GM18499 (cell line): ENCODE measurements around the gene PITPNB.

Source experiments
- ATAC-seq: cut with Tn5 transposase; IDR thresholded peaks from one replicate; pipeline ENCODE4 v1.9.1; 2021; ENCODE audit warnings: moderate number of reproducible peaks; ENCODE audit not compliant: insufficient read depth, unreplicated experiment

The PITPNB gene

DNA sequence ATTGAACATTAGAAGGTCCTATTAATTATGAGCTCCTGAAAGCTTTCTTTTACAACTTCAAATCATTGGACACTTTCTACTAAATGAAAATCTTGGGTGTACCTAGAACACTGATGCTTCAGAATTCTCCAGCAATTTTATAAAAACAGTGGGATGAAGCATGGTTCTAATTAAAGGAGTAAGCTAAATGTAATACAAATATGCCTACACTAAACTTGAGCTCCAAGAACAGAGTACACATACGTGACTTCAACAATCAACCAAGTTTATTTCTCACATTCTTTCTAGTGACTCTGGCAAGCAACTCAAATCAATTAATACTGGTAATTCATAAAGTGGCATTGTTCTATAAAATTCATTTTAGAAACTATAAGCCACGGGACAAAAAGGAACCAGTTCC lies 55.5 kb downstream of the PITPNB start:
- no peak for ATAC-seq

GRCh38 chr22:27863001-27863400 lies 56.1 kb downstream of the PITPNB start:
- no peak for ATAC-seq

GRCh38 chr22:27859336-27859735 lies 59.7 kb downstream of the PITPNB start:
- no peak for ATAC-seq

GRCh38 chr22:27858626-27859025 lies 60.4 kb downstream of the PITPNB start:
- no peak for ATAC-seq

- ATAC-seq = no peak
Observed at GRCh38 chr22:27857443-27857842, 61.6 kb downstream of the PITPNB start.

GRCh38 chr22:27856386-27856785 lies 62.7 kb downstream of the PITPNB start:
- ATAC-seq = no peak

DNA sequence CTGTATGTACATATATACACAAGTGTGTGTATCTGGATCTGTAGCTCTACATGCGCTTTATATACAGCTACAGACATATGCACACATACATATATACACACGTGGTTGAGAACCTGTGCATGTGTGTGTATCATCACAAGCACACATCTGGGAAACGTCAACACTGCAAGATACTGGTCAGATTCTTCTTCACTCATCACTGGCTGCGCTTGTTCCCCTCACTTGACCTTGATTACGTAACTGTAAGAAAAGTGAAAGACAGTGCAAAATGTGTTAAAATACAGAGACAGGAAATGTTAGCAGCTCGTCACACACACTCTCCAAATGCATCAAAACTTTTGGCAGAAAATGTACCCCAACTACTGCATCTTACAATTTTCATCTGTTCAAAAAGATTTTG lies 65.6 kb downstream of the PITPNB start:
- no peak for ATAC-seq

DNA sequence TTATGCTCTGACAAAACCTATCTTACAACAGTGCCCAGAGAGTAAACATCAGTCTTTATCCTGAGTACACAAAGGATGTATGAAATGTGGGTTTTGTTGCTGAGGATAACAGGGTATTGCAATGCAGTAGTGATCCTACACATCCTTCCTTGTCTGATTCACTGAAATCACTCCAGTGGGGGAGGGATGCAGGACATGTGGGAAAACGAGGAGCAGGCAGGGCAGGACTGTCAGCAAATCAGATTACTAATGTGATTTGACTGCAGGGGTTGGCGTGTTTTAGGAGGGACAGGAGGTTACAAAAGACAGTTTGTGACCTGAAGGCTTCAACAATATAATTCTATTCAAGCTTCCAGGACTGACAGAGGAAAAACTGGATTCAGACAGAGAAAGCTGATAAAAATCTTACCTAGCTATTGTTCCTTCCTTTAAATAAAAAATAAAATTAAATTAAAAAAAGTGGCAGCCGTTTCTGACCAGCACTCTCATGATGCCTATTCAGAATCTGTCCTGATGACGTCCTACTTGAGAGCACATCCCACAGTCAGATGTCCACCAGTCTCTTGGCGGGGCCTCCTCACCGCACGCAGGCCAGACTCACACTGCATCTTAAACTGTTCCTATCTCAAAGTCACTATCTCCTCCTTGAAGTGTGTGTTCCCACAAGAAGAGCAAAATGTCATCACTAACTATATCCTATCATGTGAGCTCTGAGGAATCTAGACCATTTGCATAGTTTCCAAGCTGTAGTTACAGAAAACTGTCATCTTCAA lies 66.9 kb downstream of the PITPNB start:
- no peak for ATAC-seq

DNA sequence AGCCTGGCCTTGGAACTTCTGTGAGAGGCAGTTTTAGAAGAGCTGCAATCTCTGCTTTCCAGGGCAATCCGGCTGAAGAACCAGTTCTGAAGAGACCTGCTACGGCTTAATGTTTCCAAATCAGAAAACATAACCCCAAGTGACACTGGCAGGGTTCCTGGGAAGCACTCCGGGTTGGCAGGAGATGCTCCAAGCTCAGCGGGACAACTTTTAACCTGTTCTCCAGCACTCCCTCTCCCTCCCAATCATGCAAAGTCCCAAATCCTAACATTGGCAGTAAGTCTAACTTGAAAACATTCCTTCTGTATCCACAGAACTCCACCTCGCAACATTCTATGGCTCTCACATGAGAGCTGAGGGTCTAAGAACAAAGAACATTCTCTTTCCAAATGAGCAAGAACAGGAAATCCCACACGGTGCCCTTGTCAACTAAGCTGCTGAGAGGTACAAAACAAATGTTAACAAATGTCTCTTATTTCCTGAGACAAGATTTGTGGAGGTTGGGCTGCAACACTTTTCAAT lies 69.0 kb downstream of the PITPNB start:
- ATAC-seq = no peak

DNA sequence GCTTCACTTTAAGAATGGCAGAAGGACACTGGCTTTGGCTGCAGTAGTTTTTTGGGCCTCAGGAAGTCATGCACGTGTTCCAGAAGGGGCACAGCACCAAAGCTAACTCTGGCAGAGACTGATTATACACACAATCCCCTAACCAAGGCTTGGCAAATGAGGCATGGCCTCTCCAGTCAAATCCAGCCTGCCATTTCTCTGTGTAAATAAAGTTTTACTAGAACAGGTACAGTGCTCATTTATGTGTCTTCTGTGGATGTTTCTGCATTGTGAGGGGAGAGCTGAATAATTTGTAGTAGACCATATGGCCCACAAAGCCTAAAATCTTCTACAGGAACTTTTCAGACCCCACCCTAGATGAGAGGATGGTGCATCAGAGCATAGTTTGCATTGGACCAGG lies 71.1 kb downstream of the PITPNB start:
- no peak for ATAC-seq

DNA sequence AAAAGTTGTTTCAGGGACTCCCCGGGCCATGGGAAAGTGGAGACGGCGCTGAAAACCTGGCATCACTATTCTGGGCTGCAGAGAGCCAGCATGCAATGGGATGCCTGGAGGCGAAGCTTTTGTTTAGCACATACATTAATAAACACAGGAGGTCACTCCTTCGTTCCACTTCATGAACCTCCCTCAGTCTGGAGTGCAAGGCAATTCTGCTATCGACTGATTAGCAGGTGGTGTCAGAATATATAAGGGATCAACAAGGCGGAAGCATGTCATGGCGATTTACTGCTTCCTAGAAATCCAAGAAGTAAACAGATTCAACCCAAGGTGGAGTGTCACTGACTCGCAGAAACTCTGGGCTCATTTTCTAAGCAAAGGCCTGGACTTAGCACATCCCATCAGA lies 72.1 kb downstream of the PITPNB start:
- ATAC-seq = no peak

GRCh38 chr22:27846248-27846757 lies 72.8 kb downstream of the PITPNB start:
- no peak for ATAC-seq

DNA sequence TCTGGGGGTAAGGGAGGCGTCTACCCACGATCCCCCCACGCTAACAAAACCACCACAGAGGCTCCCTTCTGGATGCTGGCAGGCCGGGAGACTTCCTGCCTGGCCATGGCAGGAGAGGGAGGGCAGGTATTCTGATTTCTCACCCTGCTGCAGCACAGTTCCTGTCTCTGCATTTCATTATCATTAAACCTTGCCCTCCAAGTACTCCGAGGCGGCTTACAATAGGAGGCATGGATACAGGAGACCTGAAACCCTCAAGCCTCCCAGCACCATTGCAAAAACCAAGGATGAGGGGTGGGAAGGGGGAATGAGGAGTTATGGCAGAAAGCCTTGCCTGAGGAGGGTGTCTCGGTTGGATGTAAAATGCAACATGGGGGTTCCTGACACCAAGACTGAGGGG lies 73.4 kb downstream of the PITPNB start:
- no peak for ATAC-seq

DNA sequence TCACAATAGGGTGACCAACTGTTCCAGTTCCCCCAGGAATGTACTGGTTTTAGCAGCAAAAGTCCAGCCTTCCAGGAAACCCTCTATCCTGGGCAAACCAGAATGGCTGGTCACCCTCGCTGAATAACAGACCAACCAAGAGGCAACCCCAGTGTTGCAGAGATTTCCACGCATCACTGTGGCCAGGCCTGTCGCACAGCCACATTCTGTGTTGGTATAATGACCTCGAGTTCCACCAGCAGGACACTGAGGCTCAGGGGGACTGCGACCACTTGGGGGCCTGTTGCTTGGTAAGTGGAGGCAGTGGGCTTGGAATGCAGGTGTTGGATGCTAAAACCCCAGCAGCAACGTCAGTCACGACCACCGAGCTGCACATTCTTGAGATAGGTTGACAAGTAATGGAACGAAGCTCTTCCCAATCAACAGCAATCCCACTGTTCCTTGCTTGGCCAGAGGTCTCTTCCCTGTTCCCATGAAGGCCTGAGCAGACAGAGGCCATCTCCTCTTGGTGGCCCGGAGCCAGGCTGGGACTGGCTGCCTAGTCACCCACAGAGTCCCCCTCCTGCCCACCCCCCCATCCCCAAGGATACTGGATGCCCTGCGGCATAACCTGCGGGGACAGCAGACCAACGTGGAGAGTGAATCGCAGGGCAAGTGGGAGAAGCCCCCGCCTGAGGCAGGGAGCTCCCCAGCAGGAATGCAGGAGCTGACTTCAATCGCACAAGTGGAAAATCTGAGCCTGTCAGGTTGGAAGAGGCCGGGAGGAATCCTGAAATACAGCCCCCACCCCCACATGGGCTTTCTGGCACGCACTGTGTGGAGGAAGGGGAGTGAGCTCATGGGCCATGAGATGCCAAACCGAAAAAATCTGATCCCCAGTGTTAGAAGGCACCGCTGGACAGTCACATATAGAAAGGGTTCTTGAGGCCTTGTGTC lies 74.1 kb downstream of the PITPNB start:
- no peak for ATAC-seq

- no peak for ATAC-seq
Observed at GRCh38 chr22:27844256-27844655, 74.8 kb downstream of the PITPNB start.

DNA sequence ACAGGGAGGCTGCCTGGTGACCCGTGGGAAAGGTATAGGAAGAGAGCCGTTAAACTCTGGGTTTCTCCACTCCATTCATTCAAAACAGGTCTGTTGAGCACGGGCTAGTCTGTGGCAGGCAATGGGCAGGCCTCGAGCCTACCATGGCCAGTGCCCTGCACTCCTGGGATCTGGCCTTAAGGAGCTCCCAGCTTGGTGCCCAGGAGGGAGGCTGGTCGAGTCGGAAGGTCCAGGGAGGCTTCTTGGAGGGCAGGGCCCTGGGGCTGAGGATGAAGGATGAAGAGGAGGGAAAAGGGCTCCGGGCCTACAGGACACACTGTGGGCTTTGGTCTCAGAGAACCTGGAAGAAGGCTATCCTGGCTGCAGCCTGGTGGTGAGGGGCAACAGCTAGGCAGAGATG lies 75.6 kb downstream of the PITPNB start:
- no peak for ATAC-seq

- no peak for ATAC-seq
Observed at GRCh38 chr22:27842669-27843431, 76.2 kb downstream of the PITPNB start.

DNA sequence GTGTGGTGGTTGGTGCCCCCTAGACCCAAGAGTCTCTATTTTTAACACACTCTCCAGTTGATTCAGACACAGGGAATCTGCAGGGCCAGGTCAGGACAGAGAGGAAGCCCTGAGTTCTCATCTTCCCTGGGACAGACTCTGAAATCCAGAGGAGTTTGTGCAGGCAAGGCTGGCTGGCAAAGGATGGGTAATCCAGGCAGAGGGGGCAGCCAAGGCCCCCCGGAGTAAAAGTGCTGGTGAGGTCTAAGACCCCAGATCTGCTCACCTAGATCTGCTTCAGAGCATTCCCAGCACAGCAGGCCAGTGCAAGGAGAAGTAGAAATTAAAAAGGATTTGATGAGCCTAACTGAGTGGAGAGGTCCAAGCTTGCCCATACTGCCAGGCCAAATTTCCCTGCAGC lies 76.9 kb downstream of the PITPNB start:
- ATAC-seq = no peak

- no peak for ATAC-seq
Observed at GRCh38 chr22:27840436-27840835, 78.6 kb downstream of the PITPNB start.

GRCh38 chr22:27839057-27839660 lies 79.9 kb downstream of the PITPNB start:
- no peak for ATAC-seq
